ENCODE measurements around the gene ALDH1A3.

Gene ALDH1A3

DNA sequence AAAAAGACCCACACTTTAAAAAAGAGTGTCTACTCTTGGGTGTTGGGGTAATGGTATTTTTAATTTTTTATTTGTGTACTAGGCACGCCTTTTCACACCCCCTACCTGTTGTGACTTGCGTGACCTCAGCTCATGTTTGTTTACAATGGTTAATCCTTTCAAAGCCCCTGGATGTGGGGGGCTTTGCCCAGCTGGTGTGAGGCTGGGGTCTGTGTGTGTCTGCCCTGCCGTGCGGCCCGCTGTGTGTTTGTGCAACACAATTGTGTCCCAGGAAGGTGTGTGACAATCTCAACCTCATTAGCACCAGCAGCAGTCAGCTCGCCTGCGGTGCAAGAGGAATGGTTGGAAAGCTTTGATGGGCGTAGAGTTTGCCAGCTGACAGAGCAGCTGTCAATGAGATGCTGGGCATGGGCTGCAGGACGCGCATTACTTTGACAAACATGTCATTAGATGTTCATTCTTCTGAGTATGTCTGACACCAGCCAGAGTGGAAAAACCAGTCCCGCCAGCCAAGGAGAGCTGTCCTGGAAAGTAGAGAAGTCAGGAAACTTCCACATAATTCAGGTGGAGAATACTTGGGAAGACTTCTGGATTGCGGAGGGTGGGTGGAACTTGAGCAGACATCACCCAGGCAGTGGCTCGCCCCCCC, 49.1 kb downstream of the ALDH1A3 start:
- DNase-seq (ENCODE audit: low read depth) = peak; percentile 81
- TF ChIP-seq, protein P1, sequence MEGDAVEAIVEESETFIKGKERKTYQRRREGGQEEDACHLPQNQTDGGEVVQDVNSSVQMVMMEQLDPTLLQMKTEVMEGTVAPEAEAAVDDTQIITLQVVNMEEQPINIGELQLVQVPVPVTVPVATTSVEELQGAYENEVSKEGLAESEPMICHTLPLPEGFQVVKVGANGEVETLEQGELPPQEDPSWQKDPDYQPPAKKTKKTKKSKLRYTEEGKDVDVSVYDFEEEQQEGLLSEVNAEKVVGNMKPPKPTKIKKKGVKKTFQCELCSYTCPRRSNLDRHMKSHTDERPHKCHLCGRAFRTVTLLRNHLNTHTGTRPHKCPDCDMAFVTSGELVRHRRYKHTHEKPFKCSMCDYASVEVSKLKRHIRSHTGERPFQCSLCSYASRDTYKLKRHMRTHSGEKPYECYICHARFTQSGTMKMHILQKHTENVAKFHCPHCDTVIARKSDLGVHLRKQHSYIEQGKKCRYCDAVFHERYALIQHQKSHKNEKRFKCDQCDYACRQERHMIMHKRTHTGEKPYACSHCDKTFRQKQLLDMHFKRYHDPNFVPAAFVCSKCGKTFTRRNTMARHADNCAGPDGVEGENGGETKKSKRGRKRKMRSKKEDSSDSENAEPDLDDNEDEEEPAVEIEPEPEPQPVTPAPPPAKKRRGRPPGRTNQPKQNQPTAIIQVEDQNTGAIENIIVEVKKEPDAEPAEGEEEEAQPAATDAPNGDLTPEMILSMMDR (IDR thresholded peaks at IDR 0.05; ENCODE audit: insufficient read depth, low read depth, low read length, missing control alignments) = no peak
- no peak overlapping the region for H3K4me3 ChIP-seq (ENCODE audit: low read length)

DNA sequence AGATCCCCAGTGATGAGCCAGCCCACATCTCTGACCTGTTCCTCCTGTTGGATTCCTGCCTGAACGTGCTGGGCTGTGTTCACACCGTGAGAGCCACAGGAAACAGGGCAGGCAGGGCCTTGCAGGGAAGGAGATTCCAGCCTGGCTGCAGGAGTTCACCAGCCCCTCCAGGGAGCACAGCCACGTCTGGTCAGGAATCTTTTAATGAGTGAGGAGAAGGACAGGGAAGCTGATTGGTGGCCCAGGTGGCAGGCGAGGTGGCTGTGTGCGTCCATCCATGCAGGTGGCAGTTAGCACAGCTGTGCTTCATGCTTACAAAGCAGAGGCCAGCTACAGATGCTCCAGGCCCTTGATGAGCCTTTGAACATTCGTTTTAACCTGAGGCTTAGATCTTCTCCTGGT, 50.0 kb downstream of the ALDH1A3 start:
- no peak overlapping the region for H3K4me3 ChIP-seq (ENCODE audit: low read length)
- TF ChIP-seq, protein P1 (IDR thresholded peaks at IDR 0.05; ENCODE audit: insufficient read depth, low read depth, low read length, missing control alignments) = no peak
- peak; percentile 91 for DNase-seq (ENCODE audit: low read depth)

- DNase-seq (ENCODE audit: low read depth) = no peak
- no peak overlapping the region for H3K4me3 ChIP-seq (ENCODE audit: low read length)
- TF ChIP-seq, protein P1 (IDR thresholded peaks at IDR 0.05; ENCODE audit: insufficient read depth, low read depth, low read length, missing control alignments) = no peak
Observed at GRCh38 chr15:100930306-100930848, 50.7 kb downstream of the ALDH1A3 start.

GRCh38 chr15:100931143-100931890, 51.7 kb downstream of the ALDH1A3 start:
- DNase-seq (ENCODE audit: low read depth) = no peak
- H3K4me3 ChIP-seq (ENCODE audit: low read length) = no peak overlapping the region
- TF ChIP-seq, protein P1 (IDR thresholded peaks at IDR 0.05; ENCODE audit: insufficient read depth, low read depth, low read length, missing control alignments) = no peak

DNA sequence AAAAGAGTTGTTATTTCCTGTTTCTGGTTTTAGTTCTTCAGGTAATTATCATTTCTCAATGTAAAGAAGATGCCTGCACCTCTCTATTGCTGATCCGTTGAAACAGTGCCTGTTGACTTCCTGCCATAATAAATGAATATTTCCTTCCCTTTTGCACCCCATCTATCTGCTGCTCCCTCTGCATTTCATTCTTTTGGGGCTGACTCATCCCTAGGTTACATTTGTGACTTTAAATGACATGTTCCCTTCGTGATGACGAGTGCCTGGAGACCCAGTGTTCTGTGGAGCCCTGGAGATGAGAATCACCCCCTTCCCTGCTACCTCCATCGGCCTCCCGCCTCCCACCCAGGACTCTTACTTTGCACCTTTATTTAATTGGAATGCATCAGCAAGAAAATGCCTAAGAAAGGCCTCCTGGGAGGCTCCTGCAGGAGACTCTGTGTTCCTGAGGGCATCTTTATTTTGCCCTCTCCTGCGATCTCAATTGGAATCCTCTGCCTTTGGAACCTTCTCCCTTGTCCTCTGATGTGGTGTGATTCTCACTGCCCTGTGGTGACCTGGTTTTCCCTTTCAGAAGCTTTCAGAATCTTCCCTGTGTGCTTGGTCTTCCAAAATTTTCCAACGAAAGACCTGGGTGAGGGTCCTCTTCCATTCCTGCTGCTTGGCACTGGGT, 53.2 kb downstream of the ALDH1A3 start:
- H3K4me3 ChIP-seq (ENCODE audit: low read length) = no peak overlapping the region
- TF ChIP-seq, protein P1 (IDR thresholded peaks at IDR 0.05; ENCODE audit: insufficient read depth, low read depth, low read length, missing control alignments) = no peak
- DNase-seq (ENCODE audit: low read depth) = no peak

- no peak for DNase-seq (ENCODE audit: low read depth)
- TF ChIP-seq, protein P1 (IDR thresholded peaks at IDR 0.05; ENCODE audit: insufficient read depth, low read depth, low read length, missing control alignments) = no peak
- no peak overlapping the region for H3K4me3 ChIP-seq (ENCODE audit: low read length)
Observed at GRCh38 chr15:100934166-100934565, 54.5 kb downstream of the ALDH1A3 start.

Measured in epithelial cell of esophagus (primary cell).